ENCODE measurements around the gene PDZD8.

PDZD8 gene

GRCh38 chr10:117411479-117412399, 36.5 kb upstream of the PDZD8 start:
- Histone ChIP-seq H3K4me3 (ENCODE audit: low read depth, low read length) (no peak overlapping the region), H3K9me3 (ENCODE audit: control insufficient read depth, insufficient read depth, low read depth, low read length) (no peaks in the 10 kb centered on the region), H3K9ac (ENCODE audit: low read length) (no peak overlapping the region), H3K4me1 (ENCODE audit: control insufficient read depth, insufficient read depth, low read length) (no peaks in the 10 kb centered on the region), H3K36me3 (ENCODE audit: control insufficient read depth, insufficient read depth, low read length) (no peaks in the 10 kb centered on the region), H3K27ac (ENCODE audit: low read depth, low read length) (no peak overlapping the region), H3K27me3 (ENCODE audit: control insufficient read depth, insufficient read depth, low read length) (no peaks in the 10 kb centered on the region)

DNA sequence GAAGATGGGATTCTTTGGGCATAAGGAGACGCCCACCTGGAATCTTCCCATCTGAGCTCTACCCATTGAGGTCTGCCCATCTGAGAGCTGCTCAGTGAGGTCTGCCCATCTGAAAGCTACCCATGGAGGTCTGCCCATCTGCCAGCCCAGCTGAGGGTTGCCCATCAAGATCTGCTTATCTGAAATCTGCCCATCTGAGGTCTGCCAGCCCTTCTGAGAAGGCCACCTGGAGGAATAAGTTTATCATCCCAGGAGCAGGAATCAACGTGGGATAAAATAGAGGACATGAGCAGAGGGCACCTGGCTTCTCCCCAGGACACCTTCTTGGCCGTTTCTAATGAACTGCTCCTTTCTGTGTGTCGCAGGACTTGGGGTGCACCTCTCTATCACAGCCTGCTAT, 35.3 kb upstream of the PDZD8 start:
- Histone ChIP-seq H3K9ac (ENCODE audit: low read length) (no peak overlapping the region), H3K36me3 (ENCODE audit: control insufficient read depth, insufficient read depth, low read length) (no peaks in the 10 kb centered on the region), H3K27me3 (ENCODE audit: control insufficient read depth, insufficient read depth, low read length) (no peaks in the 10 kb centered on the region), H3K9me3 (ENCODE audit: control insufficient read depth, insufficient read depth, low read depth, low read length) (no peaks in the 10 kb centered on the region), H3K4me1 (ENCODE audit: control insufficient read depth, insufficient read depth, low read length) (no peaks in the 10 kb centered on the region), H3K27ac (ENCODE audit: low read depth, low read length) (no peak overlapping the region), H3K4me3 (ENCODE audit: low read depth, low read length) (no peak overlapping the region)

GRCh38 chr10:117409549-117410305, 34.5 kb upstream of the PDZD8 start:
- no peak overlapping the region for H3K4me3 ChIP-seq (ENCODE audit: low read depth, low read length)
- H3K27ac ChIP-seq (ENCODE audit: low read depth, low read length), result no peak overlapping the region
- H3K9me3 ChIP-seq (ENCODE audit: control insufficient read depth, insufficient read depth, low read depth, low read length), result no peaks in the 10 kb centered on the region
- H3K27me3 ChIP-seq (ENCODE audit: control insufficient read depth, insufficient read depth, low read length), result no peaks in the 10 kb centered on the region
- no peaks in the 10 kb centered on the region for H3K36me3 ChIP-seq (ENCODE audit: control insufficient read depth, insufficient read depth, low read length)
- no peaks in the 10 kb centered on the region for H3K4me1 ChIP-seq (ENCODE audit: control insufficient read depth, insufficient read depth, low read length)
- H3K9ac ChIP-seq (ENCODE audit: low read length), result no peak overlapping the region

GRCh38 chr10:117408436-117409384, 33.5 kb upstream of the PDZD8 start:
- no peak overlapping the region for H3K4me3 ChIP-seq (ENCODE audit: low read depth, low read length)
- no peaks in the 10 kb centered on the region for H3K27me3 ChIP-seq (ENCODE audit: control insufficient read depth, insufficient read depth, low read length)
- H3K9ac ChIP-seq (ENCODE audit: low read length), result no peak overlapping the region
- no peak overlapping the region for H3K27ac ChIP-seq (ENCODE audit: low read depth, low read length)
- no peaks in the 10 kb centered on the region for H3K36me3 ChIP-seq (ENCODE audit: control insufficient read depth, insufficient read depth, low read length)
- no peaks in the 10 kb centered on the region for H3K9me3 ChIP-seq (ENCODE audit: control insufficient read depth, insufficient read depth, low read depth, low read length)
- H3K4me1 ChIP-seq (ENCODE audit: control insufficient read depth, insufficient read depth, low read length), result no peaks in the 10 kb centered on the region

DNA sequence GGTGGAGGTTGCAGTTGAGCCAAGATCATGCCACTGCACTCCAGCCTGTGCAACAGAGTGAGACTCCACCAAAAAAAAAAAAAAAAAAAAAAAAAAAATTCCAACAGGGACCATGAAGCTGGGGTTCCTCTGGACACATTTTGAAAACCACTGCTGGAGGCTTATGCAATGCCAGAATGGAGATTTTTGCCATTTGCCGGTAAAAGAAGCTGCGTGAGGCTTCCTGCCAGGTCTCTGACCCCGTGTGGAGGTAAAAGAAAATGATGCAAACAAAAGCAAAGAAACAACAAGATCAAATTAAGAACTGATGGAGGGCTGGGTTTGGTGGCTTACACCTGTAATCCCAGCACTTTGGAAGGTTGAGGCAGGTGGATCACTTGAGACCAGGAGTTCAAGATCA, 30.5 kb upstream of the PDZD8 start:
- Histone ChIP-seq H3K36me3 (ENCODE audit: control insufficient read depth, insufficient read depth, low read length) (no peaks in the 10 kb centered on the region), H3K4me3 (ENCODE audit: low read depth, low read length) (no peak overlapping the region), H3K9ac (ENCODE audit: low read length) (no peak overlapping the region), H3K4me1 (ENCODE audit: control insufficient read depth, insufficient read depth, low read length) (no peaks in the 10 kb centered on the region), H3K27ac (ENCODE audit: low read depth, low read length) (no peak overlapping the region), H3K9me3 (ENCODE audit: control insufficient read depth, insufficient read depth, low read depth, low read length) (no peaks in the 10 kb centered on the region), H3K27me3 (ENCODE audit: control insufficient read depth, insufficient read depth, low read length) (no peaks in the 10 kb centered on the region)

- Histone ChIP-seq H3K4me3 (ENCODE audit: low read depth, low read length) (no peak overlapping the region), H3K9ac (ENCODE audit: low read length) (no peak overlapping the region), H3K27ac (ENCODE audit: low read depth, low read length) (no peak overlapping the region), H3K4me1 (ENCODE audit: control insufficient read depth, insufficient read depth, low read length) (no peaks in the 10 kb centered on the region), H3K36me3 (ENCODE audit: control insufficient read depth, insufficient read depth, low read length) (no peaks in the 10 kb centered on the region), H3K9me3 (ENCODE audit: control insufficient read depth, insufficient read depth, low read depth, low read length) (no peaks in the 10 kb centered on the region), H3K27me3 (ENCODE audit: control insufficient read depth, insufficient read depth, low read length) (no peaks in the 10 kb centered on the region)
Observed at GRCh38 chr10:117400329-117400728, 25.1 kb upstream of the PDZD8 start.

DNA sequence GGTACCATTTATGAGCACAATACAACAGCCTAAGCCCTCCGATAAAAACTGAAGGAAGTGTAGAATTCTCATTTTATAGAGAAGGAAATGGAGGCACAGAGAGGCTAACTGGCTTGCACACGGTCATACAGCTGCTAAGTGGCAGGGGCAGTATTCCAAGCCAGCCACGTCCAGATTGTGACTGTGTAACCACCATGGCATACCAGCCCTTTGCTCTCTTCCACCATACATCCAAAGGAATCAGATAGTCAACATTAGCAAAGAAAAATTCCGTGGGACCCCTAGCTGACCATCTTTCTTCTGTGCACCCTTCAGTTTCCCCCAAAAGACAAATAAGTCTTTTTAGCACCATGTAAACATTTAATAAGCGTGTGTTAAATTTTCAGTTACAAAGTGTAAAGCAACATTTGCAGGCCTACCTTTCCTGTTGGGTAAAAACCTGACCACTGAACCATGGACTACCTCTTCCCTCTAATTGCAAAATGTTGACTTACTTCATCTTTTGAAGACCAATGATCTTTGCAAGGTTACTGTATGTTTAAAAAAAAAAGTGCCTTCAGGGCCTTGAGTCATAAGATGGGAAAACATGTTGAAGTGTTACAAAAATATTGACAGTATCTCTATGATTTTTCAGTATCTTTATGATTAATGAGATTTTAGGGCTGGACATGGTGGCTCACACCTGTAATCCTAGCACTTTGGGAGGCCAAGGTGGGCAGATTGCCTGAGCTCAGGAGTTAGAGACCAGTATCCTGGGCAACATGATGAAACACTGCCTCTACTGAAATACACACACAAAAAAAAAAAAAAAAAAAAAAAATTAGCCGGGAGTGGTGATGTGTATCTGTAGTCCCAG, 24.3 kb upstream of the PDZD8 start:
- no peak overlapping the region for H3K9ac ChIP-seq (ENCODE audit: low read length)
- no peaks in the 10 kb centered on the region for H3K36me3 ChIP-seq (ENCODE audit: control insufficient read depth, insufficient read depth, low read length)
- no peaks in the 10 kb centered on the region for H3K4me1 ChIP-seq (ENCODE audit: control insufficient read depth, insufficient read depth, low read length)
- no peak overlapping the region for H3K4me3 ChIP-seq (ENCODE audit: low read depth, low read length)
- H3K27ac ChIP-seq (ENCODE audit: low read depth, low read length), result no peak overlapping the region
- no peaks in the 10 kb centered on the region for H3K27me3 ChIP-seq (ENCODE audit: control insufficient read depth, insufficient read depth, low read length)
- H3K9me3 ChIP-seq (ENCODE audit: control insufficient read depth, insufficient read depth, low read depth, low read length), result no peaks in the 10 kb centered on the region

DNA sequence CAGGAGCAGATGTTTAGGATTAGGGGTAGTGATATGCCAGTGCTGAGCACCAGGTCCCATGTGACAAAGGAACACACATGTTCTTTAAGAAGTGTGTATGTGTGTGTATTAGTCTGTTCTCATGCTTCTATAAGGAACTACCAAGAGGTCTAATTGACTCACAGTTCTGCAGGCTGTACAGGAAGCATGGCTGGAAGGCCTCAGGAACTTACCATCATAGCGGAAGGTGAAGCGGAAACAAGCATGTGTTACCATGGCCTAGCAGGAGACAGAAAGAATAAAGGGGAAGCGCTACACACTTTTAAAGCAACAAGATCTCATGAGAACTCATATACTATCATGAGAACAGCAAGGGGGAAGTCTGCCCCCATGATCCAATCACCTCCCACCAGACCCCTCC, 22.8 kb upstream of the PDZD8 start:
- no peak overlapping the region for H3K4me3 ChIP-seq (ENCODE audit: low read depth, low read length)
- H3K27me3 ChIP-seq (ENCODE audit: control insufficient read depth, insufficient read depth, low read length), result no peaks in the 10 kb centered on the region
- H3K4me1 ChIP-seq (ENCODE audit: control insufficient read depth, insufficient read depth, low read length), result no peaks in the 10 kb centered on the region
- no peak overlapping the region for H3K9ac ChIP-seq (ENCODE audit: low read length)
- no peaks in the 10 kb centered on the region for H3K9me3 ChIP-seq (ENCODE audit: control insufficient read depth, insufficient read depth, low read depth, low read length)
- H3K36me3 ChIP-seq (ENCODE audit: control insufficient read depth, insufficient read depth, low read length), result no peaks in the 10 kb centered on the region
- no peak overlapping the region for H3K27ac ChIP-seq (ENCODE audit: low read depth, low read length)

DNA sequence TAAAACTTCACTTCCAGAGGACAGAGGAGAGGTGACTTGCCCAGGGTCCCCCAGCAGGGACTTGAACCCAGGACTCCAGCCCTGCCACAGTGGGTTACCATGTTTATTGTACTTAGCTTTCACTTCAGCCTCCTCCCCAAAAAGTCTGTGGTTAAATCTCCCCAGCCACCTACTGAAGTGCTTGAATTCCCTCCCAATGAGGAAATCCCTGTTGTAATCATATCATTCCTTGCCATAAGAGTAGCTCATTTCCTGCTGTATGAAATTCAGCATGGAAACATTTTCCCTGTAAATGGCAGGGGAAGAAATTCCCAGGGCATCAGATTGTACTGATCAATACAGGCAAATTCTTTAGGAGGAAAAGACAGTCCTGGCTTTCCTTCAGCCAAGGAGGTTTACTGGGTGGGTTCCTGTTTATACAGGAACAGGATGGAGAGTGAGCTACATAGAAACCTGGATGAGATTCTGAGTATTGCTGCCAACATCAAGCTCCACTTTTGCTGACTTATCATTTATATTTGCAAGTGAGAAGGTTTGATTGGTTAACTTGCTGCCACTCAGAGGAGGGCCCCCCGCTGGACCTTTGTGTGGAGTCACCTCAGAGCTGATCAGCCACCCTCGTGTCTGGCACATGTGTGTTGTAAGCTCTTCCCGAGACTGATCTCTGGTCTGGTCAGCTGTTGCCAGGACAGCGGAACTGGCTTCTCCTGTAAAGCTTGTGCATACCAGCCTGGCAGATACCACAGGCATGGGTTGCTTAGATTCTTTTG, 16.4 kb upstream of the PDZD8 start:
- Histone ChIP-seq H3K27ac (ENCODE audit: low read depth, low read length) (no peak overlapping the region), H3K9me3 (ENCODE audit: control insufficient read depth, insufficient read depth, low read depth, low read length) (no peaks in the 10 kb centered on the region), H3K27me3 (ENCODE audit: control insufficient read depth, insufficient read depth, low read length) (no peaks in the 10 kb centered on the region), H3K4me1 (ENCODE audit: control insufficient read depth, insufficient read depth, low read length) (no peaks in the 10 kb centered on the region), H3K9ac (ENCODE audit: low read length) (no peak overlapping the region), H3K4me3 (ENCODE audit: low read depth, low read length) (no peak overlapping the region), H3K36me3 (ENCODE audit: control insufficient read depth, insufficient read depth, low read length) (no peaks in the 10 kb centered on the region)
